DND-41 (cell line): ENCODE measurements around the gene SYF2.

Experiments used
- ATAC-seq: fragments of 200-7000 bp; cut with Tn5 transposase; 3 replicates; pipeline ENCODE4 v1.9.1; 2021; ENCODE audit warnings: low read depth; ENCODE audit not compliant: insufficient read depth
- DNase-seq: peaks from one replicate; pipeline ENCODE4 v3.0.0-alpha.2; 2020
- H2AFZ ChIP-seq: 2 replicates; pipeline ENCODE4 v1.6.0; 2012; ENCODE audit warnings: low read depth, low read length
- H3K27ac ChIP-seq: 2 replicates; pipeline ENCODE4 v1.5.1; 2012; ENCODE audit warnings: low read length, inconsistent platforms
- H3K27me3 ChIP-seq: fragments of 200-600 bp; sonication (generic); 2 replicates; pipeline ENCODE4 v1.6.0; 2012; ENCODE audit warnings: low read length, mild to moderate bottlenecking, inconsistent platforms; ENCODE audit not compliant: insufficient read depth, poor library complexity
- H3K36me3 ChIP-seq: 2 replicates; pipeline ENCODE4 v1.5.1; 2012; ENCODE audit warnings: low read length, inconsistent platforms; ENCODE audit not compliant: insufficient read depth
- H3K4me1 ChIP-seq: 2 replicates; pipeline ENCODE4 v1.5.1; 2012; ENCODE audit warnings: mild to moderate bottlenecking, low read length; ENCODE audit not compliant: insufficient read depth
- H3K4me2 ChIP-seq: 2 replicates; pipeline ENCODE4 v1.6.0; 2012; ENCODE audit warnings: mild to moderate bottlenecking, moderate library complexity, low read length, inconsistent platforms; ENCODE audit not compliant: insufficient read depth
- H3K4me3 ChIP-seq, 2 experiments: fragments of 200-600 bp in 1 of 2; shearing (Covaris generic) in 1 of 2; 2 replicates each; pipeline ENCODE4 v1.5.1; 2012 to 2016; ENCODE audit warnings: inconsistent platforms in 2 of 2, low read length in 2 of 2, mild to moderate bottlenecking in 2 of 2, low read depth in 1 of 2, moderate library complexity in 1 of 2
- H3K79me2 ChIP-seq: 2 replicates; pipeline ENCODE4 v1.6.0; 2012; ENCODE audit warnings: low read length, inconsistent platforms; ENCODE audit not compliant: insufficient read depth
- H3K9ac ChIP-seq: 2 replicates; pipeline ENCODE4 v1.6.0; 2012; ENCODE audit warnings: low read depth, mild to moderate bottlenecking, inconsistent platforms, low read length, moderate library complexity
- H3K9me3 ChIP-seq: 2 replicates; pipeline ENCODE4 v1.5.1; 2012; ENCODE audit warnings: low read length, moderate library complexity, mild to moderate bottlenecking, inconsistent platforms; ENCODE audit not compliant: insufficient read depth, severe bottlenecking
- H4K20me1 ChIP-seq: 2 replicates; pipeline ENCODE4 v1.6.0; 2012; ENCODE audit warnings: low read length; ENCODE audit not compliant: insufficient read depth
- EZH2 ChIP-seq: IDR thresholded peaks from 3 replicates; pipeline ENCODE4 v1.6.1; 2012; ENCODE audit warnings: borderline replicate concordance, low read depth, mild to moderate bottlenecking, moderate library complexity, low read length, inconsistent platforms; ENCODE audit not compliant: severe bottlenecking
- TF ChIP-seq, protein P1 (sequence below): IDR thresholded peaks from 2 replicates; pipeline ENCODE4 v1.5.1; 2012; ENCODE audit warnings: borderline replicate concordance, low read length, moderate library complexity, mild to moderate bottlenecking; ENCODE audit not compliant: poor library complexity, severe bottlenecking; ENCODE audit errors: extremely low read depth

The SYF2 gene

DNA sequence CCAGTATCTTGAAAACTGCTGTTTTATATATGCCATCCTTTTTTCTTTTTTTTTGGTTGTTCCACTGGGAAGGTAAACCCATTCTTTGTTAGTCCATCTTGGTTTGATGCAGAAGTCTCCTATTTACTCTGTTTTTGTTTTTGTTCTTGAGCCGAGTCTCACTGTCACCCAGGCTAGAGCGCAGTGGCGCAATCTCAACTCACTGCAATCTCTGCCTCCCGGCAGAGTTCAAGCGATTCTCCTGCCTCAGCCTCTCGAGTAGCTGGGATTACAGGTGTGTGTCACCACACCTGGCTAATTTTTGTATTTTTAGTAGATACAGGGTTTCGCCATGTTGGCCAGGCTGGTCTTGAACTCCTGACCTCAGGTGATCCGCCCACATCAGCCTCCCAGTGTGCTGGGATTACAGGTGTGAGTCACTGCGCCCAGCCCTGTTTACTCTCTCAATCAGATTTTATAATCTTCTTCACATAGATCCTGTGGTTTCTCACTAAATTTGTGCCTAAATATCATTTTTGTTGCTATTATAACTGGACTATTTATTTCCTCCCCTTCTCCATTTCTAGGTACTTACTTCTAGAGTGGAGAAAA lies 12.5 kb downstream of the SYF2 start:
- Histone ChIP-seq H3K27me3 (no peaks in the 10 kb centered on the region), H3K4me2 (no peak overlapping the region), H3K36me3 (peaks cover 38% of the 10 kb centered on the region), H3K9ac (no peak overlapping the region), H3K27ac (no peak overlapping the region), H3K9me3 (no peaks in the 10 kb centered on the region), H4K20me1 (no peaks in the 10 kb centered on the region), H3K4me1 (no peaks in the 10 kb centered on the region), H3K79me2 (no peaks in the 10 kb centered on the region), H3K4me3 (no peak overlapping the region), H2AFZ (no peak overlapping the region)
- DNase-seq = no peak
- ATAC-seq = no peak
- TF ChIP-seq, protein P1, sequence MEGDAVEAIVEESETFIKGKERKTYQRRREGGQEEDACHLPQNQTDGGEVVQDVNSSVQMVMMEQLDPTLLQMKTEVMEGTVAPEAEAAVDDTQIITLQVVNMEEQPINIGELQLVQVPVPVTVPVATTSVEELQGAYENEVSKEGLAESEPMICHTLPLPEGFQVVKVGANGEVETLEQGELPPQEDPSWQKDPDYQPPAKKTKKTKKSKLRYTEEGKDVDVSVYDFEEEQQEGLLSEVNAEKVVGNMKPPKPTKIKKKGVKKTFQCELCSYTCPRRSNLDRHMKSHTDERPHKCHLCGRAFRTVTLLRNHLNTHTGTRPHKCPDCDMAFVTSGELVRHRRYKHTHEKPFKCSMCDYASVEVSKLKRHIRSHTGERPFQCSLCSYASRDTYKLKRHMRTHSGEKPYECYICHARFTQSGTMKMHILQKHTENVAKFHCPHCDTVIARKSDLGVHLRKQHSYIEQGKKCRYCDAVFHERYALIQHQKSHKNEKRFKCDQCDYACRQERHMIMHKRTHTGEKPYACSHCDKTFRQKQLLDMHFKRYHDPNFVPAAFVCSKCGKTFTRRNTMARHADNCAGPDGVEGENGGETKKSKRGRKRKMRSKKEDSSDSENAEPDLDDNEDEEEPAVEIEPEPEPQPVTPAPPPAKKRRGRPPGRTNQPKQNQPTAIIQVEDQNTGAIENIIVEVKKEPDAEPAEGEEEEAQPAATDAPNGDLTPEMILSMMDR = no peak
- no peak for TF ChIP-seq EZH2

DNA sequence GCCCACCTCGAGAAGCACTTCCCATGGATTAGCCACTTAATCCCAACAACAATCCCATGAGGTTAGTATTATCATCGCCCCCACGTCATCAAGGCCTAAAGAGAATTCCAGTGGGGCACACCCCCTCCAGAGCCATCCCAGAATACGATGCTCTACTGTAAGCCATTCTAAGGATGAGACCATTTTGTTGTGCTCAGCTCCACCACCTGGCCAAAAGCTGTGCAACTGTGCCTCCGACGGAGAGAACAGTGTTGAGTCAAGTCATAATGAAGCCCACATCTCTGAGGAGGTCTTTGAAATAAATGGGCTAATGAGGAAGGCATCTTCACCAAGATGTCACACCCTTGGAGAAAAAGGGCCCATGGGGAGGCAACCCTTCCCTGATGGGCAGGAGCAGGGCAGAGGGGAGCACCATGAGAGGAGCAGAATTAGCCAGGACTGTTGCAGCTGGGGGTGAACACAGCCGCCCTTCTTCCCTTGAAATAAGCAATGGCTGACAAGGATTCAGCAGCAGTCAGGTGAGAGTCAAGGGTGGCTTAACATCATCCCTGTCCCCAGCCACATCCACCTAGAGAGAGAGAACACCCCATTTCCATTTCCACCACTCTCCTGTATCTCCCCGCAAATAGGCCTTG lies 14.6 kb downstream of the SYF2 start:
- H3K27ac ChIP-seq = no peak overlapping the region
- no peak overlapping the region for H2AFZ ChIP-seq
- H3K9me3 ChIP-seq = no peaks in the 10 kb centered on the region
- no peaks in the 10 kb centered on the region for H4K20me1 ChIP-seq
- H3K4me2 ChIP-seq = no peak overlapping the region
- peaks cover 18% of the 10 kb centered on the region for H3K36me3 ChIP-seq
- DNase-seq (no peak), ATAC-seq (no peak)
- H3K27me3 ChIP-seq = no peaks in the 10 kb centered on the region
- H3K4me1 ChIP-seq = no peaks in the 10 kb centered on the region
- no peaks in the 10 kb centered on the region for H3K79me2 ChIP-seq
- H3K9ac ChIP-seq = no peak overlapping the region
- TF ChIP-seq, protein P1 = no peak
- no peak for TF ChIP-seq EZH2
- H3K4me3 ChIP-seq = no peak overlapping the region

DNA sequence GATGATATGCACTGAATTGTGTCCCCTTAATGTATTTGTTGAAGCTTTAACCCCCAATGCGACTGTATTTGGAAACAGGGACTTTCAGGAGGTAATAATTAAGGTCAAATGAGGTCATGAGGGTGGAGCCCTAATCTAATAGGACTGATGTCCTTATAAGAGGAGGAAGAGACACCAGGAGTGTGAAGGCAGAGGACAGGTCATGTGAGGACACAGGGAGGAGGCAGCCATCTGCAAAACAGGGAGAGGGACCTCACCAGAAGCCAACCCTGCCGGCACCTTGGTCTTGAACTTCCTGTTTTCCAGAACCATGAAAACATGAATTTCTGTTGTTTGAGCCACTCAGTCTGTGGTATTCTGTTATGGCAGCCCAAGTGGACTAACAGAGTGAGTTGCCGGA lies 15.3 kb downstream of the SYF2 start:
- no peak overlapping the region for H2AFZ ChIP-seq
- no peak for ATAC-seq

More for the DNA sequence above, 15.3 kb downstream of the SYF2 start:
- no peaks in the 10 kb centered on the region for H3K4me1 ChIP-seq
- peaks cover 13% of the 10 kb centered on the region; the same call in 1 of the 2 replicates for H3K36me3 ChIP-seq
- H3K9me3 ChIP-seq = no peaks in the 10 kb centered on the region
- H3K27me3 ChIP-seq = no peaks in the 10 kb centered on the region
- H4K20me1 ChIP-seq = no peaks in the 10 kb centered on the region
- no peak overlapping the region for H3K4me2 ChIP-seq
- no peak overlapping the region for H3K9ac ChIP-seq
- no peak for DNase-seq
- H3K4me3 ChIP-seq = no peak overlapping the region
- no peak overlapping the region for H3K27ac ChIP-seq
- TF ChIP-seq EZH2 = no peak
- TF ChIP-seq, protein P1 = no peak
- no peaks in the 10 kb centered on the region for H3K79me2 ChIP-seq
